ENCODE measurements around the gene QPRT.

GRCh38 chr16:29694384-29695195 lies 15.6 kb downstream of the QPRT start:
- no peak for TF ChIP-seq POLR2A (IDR thresholded peaks at IDR 0.05)
- no peak for TF ChIP-seq CTCF (IDR thresholded peaks at IDR 0.05)

Measured in adrenal gland (tissue), 5 donors.